HG03457 (cell line): Measurements from ENCODE around the gene CFHR3.
"Not testable (repeated sequence)": the region's sequence is repeated elsewhere in the genome, so short reads cannot be mapped to it uniquely, and the experiment has no call there.

Experiments used
- ATAC-seq: cut with Tn5 transposase; IDR thresholded peaks from one replicate; pipeline ENCODE4 v1.9.1; 2021; ENCODE audit warnings: moderate number of reproducible peaks; ENCODE audit not compliant: unreplicated experiment

CFHR3 gene

DNA sequence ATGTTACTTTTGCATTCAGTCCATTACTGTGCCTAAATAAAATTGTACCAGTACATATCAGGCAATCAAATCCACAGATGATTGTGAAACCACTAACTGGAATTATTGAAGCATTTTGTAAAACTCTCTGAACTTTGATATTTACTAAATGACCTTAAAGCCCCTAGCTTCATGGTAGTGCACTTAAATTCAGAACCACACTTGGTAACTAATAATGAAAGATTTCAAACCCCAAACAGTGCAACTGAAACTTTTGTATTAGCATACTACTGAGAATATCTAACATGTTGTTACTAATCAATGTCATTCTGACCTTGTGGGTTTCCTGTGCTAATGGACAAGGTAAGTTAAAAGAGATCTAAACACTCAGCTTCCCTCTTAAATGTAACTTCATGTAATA lies at the start of gene CFHR3:
Gene CFHR3, plus strand, starts transcription at position 238 of the 400 bp plus-strand sequence. Its CDS starts 47 bp downstream, at position 285.
- ATAC-seq, result peak; percentile 97

DNA sequence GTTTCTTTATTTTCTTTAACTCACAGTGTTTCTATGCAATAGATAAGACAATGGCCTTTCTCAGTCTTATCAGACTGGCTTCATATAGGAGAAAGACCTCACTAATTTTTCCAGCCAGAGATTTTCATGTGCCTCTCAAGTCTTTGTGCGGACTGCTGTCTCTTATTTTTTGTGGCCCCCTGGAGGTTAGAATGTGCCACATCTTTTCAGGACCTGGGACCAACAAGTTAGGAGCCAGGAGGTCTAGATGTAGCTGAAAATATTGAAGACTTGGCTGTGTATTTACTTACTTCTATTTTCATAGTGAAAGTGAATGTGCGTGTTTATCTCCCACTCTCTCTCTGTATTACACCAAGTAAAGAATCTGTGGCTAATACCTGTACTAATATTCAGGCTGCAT lies 42.1 kb upstream of the CFHR3 start:
- no peak for ATAC-seq

DNA sequence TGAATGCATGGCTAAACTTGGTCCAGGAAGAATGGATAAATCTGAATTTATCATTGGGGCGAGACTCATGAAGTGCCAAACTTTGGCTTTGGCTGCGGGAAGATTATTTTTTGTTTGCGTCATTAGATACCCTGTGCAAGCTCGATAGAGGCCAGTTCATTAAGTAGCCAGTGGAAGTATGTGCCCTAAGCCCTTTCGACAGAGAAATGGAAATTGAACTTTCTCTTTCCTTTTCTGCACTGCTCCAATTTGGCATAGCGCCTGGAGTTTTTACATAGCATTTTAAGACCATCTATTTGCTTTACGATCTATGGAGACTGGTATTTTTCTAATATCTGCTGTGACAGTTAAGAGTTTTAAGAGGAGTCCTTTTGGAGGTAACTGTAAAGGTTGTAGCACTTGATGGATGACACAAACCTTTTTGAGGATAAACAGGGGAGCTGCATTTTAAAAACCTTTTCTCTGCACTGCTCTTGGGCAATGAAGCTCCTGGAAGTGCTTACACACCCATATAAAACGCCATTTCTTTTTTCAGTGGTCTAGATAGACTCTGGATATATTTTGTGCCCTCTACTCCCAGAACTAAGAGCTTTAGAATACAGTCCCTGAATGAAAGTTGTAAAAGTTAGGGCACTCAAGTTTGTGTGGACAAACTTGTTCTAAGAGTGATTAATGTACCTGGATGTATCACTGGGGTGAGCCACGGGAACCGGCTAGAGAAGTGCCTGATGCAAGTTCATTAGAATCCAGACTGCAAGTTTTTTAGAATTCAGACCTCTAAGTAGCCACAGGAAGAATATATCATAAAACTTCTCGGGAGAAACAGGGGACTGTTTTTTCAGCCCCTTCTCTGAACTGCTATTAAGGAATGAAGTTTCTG lies 41.3 kb upstream of the CFHR3 start:
- no peak for ATAC-seq

DNA sequence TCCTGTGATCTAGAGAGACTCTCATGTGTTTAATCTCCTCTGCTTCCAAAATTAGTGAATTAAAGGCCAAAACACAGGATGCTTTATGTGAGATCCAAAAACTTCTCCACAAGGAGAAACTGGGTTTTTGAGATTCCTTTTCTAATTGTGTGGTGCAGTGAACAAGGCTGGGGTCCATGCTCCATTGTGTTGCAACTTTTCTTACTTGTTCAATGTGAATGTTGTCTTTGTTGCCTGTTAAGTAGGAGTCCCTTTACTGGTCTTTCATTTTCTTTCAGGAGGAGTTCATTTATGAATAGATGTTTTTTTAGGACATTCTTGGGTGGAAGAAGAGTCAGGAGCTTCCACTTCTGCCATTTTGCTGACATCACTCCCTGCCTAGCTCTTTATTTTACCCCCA lies 40.6 kb upstream of the CFHR3 start:
- no peak for ATAC-seq

DNA sequence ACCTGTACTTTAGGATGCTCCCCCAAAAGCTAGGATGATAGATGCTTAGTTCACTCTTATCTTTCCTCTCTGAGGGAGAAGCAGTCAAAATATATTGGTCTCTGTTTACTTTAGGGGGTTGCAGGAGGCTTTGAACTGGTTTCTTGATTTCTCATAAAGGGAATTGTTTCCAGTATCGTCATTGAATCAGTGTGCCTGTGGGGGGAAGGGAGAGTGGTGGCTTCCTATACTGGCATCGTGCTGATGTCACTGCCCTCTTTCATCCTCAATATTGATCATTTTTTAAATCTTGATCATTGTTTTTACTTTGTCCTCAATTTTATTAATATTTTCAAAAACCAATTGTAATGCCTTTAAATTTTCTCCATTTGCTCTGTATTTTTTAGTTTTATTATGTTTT lies 40.2 kb upstream of the CFHR3 start:
- no peak for ATAC-seq

DNA sequence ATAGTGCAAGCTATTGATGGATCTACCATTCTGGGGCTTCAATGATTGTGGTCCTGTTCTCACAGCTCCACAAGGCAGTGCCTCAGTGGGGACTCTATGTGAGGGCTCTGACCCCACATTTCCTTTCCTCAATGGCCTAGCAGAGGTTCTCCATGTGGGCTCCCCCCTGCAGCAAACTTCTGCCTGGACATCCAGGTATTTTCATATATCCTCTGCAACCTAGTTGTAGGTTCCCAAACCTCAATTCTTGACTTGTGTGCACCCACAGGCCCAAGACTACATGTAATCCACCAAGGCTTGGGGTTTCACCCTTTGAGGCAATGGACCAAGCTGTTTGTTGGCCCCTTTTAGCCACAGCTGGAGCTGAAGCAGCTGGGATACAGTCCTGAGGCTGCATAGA lies 35.9 kb upstream of the CFHR3 start:
- ATAC-seq, result no peak

DNA sequence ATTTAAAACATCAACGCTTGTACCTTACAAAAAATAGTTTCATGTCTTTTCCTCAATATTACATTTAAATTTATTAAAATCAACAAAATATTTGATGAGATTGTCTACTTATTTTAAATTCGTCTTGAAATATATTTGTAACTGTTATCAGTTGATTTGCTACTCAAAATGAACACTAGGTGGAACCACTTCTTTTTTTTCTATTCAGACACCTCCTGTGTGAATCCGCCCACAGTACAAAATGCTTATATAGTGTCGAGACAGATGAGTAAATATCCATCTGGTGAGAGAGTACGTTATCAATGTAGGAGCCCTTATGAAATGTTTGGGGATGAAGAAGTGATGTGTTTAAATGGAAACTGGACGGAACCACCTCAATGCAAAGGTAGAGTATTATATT lies 31.4 kb upstream of the CFHR3 start:
- peak; percentile 69 for ATAC-seq

DNA sequence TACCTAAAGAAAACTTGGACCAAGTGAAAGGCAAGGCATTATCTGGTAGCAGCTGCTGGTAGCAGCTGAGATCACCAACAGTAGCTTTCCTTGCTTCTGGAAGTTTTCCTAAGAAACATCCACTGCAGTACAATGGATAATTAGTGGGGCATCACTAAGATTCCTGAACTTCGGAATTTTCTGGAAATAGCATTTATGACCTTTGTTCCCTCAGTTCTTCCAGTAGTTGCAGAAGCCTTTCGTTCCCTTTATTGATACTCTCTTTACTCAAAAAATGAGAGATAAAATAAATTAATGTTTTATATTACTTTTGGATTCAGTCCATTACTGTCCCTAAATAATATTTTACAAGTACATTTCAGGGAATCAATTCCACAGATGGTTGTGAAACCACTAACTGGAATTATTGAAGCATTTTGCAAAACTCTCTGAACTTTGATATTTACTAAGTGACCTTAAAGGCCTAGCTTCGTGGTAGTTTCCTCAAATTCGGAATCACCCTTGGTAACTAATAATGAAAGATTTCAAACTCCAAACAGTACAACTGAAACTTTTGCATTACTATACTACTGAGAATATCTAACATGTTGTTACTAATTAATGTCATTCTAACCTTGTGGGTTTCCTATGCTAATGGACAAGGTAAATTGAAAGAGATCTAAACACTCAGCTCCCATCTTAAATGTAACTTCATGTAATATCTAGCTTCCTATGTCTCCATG lies 9.5 kb upstream of the CFHR3 start:
- peak; percentile 66 for ATAC-seq

DNA sequence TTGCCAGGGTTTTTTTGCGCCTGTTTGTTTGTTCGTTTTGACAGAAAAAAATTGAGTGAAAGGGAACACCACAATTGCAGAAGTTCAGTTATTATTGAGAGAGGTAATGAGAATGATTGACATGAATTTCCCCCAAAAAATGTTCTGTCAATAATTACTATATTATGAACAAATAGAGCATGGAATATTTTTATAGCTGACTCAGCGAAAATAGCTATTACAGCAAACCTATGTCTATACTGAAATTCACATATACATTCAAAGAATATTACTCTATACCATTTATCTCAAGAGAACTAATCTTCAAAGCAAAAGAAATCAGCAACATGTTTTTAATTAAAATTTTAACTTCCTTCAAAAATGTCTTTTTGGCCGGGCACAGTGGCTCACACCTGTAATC lies 4.8 kb upstream of the CFHR3 start:
- ATAC-seq, result not testable (repeated sequence)

DNA sequence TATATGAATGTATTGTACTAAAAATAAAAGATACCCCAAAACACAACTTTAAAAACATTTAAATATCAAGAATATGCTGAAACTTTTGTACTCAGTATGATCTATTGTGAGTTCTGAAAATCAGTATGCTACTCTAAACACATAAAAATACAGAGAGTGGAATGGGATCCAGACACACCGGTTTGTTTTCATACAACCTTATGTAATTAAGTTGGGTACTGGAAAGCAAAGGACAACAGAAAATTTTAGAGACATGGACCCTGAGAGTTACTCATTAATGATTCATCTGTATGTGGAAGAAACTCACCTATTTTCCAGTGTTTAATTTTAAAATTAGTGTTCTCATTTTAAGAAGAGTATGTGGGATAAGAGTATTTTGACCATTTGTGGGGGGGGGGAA lies 927 bp upstream of the CFHR3 start:
- no peak for ATAC-seq

DNA sequence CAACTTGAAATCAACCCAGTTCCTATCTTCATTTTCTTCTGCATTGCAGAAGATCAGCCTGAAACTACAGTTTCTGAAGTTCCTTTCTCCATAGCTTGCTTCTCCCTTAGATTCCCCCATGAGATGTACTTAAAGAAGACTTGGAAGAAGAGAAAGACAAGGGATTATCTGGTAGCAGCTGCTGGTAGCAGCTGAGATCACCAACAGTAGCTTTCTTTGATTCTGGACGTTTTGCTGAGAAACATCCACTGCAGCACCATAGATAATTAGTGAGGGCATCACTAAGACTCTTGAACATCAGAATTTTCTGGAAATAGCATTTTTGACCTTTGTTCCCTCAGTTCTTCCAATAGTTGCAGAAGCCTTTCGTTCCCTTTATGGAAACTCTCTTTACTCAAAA lies 465 bp upstream of the CFHR3 start:
- no peak for ATAC-seq

DNA sequence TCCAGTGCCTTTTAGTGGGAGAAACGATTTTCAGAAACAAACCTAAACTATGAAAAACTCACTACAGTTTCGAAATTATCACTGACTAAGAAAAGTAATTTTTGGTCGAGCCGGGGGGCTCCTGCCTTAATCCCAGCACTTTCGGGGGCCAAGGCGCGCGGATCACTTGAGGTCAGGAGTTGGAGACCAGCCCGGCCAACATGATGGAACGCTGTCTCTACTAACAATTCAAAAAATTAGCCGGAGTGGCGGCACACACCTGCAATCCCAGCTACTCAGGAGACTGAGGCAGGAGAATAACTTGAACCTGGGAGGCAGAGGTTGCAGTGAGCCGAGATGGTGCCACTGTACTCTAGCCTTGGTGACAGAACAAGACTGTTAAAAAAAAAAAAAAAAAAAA lies 3.0 kb downstream of the CFHR3 start:
- ATAC-seq, result no peak

DNA sequence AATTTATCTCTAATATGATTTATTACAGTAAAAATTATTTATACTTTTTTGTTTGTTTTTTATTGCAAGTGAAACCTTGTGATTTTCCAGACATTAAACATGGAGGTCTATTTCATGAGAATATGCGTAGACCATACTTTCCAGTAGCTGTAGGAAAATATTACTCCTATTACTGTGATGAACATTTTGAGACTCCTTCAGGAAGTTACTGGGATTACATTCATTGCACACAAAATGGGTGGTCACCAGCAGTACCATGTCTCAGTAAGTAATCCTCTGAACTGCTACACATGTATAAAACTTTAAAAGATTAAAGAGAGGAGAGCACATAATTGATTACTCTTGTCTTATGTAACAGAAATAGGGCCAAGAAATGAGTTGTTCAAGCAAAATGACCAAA lies 4.5 kb downstream of the CFHR3 start:
- no peak for ATAC-seq

DNA sequence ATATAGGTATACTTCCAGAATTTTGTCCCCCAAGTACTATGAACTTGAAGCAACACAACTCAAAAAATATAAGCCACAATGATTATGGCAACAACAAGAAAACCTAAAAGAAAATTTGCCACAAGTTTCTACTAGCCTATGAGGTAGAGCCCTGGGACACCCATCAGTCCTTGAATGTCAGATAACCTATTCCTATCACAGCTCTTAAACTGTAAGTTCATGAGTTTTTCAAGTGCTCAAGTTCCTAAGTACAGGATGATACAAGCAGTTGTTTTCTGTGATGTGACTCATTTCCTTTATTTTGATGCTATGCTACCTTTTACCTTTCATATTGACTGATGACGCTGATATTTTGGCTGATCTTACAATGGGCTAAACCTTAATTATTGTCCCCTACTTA lies 16.6 kb downstream of the CFHR3 start:
- not testable (repeated sequence) for ATAC-seq

DNA sequence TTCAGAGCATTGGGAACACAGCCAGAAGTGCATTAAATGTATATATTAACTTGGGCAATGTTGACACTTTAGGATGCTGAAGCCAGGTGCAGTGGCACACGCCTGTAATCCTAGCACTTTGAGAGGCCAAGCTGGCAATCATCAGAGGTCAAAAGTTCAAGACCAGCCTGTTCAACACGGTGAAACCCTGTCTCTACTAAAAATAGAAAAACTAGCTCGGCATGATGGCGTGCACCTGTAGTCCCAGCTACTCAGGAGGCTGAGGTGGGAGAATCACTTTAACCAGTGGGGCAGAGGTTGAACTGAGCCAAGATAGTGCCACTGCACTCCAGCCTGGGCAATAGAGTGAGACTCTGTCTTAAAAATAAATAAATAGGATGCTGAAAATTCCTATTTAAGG lies 19.5 kb downstream of the CFHR3 start:
- not testable (repeated sequence) for ATAC-seq

DNA sequence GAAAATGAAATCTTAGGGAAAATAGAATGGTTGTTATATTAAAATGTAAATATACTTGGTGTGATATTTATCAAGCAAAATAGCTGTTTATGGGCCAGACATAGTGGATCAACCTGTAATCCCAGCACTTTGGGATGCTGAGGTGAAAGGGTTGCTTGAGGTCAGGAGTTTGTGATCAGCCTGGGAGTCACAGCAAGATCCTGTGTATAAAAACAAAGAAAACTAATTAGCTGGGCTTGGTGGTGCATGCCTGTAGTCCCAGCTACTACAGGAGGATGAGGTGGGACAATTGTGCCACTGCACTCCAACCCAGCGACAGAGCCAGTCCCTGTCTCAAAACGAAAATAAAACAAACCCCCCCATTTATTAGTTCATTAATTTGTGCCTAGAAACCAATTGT lies 23.3 kb downstream of the CFHR3 start:
- no peak for ATAC-seq

DNA sequence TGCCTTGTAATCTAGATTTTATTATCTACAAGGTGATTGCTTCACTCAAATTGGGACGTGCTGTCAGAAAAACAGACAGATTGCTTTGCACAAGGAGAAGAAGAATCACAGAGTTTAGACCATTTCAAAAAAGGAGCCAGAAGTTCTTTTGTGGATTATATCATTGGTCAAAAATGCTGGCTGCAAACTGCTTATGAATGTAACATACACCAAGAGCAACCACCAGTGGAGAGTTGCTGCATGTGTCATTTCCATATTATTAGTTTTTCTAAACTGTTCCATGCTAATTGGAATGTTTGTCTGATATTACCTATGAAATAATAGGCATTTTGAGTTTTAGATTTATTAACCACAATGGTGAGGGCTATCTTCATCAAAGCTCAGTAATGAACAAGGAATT lies 27.3 kb downstream of the CFHR3 start:
- not testable (repeated sequence) for ATAC-seq

DNA sequence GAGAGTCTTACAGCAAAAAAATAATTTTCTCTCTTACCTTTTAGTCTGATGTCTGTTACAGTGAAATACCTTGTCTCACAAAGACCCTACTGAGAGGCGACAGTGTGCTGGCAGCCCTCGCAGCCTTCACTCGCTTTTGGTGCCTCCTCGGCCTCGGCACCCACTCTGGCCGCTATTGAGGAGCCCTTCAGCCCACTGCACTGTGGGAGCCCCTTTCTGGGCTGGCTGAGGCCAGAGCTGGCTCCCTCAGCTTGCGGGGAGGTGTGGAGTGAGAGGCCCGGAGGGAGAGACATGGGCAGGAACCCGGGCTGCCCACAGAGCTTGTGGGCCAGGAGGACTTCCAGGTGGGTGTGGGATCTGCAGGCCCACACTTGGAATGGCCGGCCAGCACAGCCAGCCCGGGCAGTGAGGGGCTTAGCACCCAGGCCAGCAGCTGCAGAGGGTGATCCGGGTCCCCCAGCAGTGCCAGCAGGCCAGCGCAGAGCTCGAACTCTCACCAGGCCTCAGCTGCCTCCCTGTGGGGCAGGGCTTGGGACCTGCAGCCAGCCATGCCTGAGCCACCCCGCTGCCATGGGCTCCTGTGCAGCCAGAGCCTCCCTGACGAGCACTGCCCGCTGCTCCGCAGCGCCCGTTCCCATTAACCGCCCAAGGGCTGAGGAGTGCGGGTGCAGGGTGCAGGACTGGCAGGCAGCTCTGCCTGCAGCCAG lies 34.0 kb downstream of the CFHR3 start:
- no peak for ATAC-seq

DNA sequence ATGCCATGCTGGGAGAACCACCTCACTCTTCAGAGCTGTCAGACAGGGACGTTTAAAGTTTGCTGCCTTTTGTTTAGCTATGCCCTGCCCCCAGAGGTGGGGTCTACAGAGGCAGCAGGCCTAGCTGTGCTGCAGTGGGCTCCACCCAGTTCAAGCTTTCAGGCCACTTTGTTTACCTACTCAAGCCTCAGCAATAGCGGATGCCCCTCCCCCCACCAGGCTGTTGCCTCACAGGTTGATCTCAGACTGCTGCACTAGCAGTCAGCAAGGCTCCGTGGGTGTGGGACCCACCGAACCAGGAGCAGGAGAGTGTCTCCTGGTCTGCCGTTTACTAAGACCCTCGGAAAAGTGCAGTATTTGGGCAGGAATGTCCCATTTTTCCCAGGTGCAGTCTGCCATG lies 42.8 kb downstream of the CFHR3 start:
- ATAC-seq, result not testable (repeated sequence)

DNA sequence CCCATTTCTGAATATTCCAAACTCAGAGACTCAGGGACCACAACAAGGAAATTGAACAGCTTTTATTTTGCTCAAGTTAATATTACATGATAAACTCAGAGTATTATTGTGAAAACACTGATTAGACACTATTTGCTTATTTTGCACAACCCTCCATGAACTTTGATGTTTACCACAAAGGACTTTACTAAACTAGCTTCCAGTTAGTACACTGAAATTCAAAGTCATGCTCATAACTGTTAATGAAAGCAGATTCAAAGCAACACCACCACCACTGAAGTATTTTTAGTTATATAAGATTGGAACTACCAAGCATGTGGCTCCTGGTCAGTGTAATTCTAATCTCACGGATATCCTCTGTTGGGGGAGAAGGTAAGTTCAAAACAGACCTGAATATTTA lies 44.9 kb downstream of the CFHR3 start, which contains the start of gene CFHR1:
Gene CFHR1, plus strand, starts transcription at position 201 of the 400 bp plus-strand sequence. Its CDS starts 114 bp downstream, at position 315.
- not testable (repeated sequence) for ATAC-seq

DNA sequence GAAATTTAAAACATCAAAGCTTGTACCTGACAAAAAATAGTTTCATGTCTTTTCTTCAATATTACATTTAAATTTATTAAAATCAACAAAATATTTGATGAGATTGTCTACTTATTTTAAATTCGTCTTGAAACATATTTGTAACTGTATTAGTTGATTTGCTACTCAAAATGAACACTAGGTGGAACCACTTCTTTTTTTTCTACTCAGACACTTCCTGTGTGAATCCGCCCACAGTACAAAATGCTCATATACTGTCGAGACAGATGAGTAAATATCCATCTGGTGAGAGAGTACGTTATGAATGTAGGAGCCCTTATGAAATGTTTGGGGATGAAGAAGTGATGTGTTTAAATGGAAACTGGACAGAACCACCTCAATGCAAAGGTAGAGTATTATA lies 53.2 kb downstream of the CFHR3 start:
- not testable (repeated sequence) for ATAC-seq
